ENCODE results near the gene NHLRC1.

DNA sequence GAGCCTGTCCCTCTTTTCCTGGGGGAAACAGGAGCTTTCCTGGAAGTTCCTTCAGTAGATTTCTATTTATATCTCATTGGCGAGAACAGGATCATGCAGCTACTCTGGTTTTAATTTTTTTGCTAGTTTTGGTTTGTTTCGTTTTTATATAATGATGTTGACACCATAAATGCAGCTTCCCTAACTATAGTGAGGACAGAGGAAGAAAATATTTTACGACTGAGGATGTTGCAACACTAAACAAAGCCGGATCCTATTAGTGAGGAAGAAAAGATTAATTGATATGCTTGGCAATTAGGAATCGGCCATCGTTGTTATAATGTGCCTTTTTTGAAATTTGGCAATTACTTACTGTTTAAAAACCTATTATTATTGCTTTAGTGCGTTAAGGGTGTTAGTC lies 49.4 kb upstream of the NHLRC1 start:
- TF ChIP-seq, protein P1, sequence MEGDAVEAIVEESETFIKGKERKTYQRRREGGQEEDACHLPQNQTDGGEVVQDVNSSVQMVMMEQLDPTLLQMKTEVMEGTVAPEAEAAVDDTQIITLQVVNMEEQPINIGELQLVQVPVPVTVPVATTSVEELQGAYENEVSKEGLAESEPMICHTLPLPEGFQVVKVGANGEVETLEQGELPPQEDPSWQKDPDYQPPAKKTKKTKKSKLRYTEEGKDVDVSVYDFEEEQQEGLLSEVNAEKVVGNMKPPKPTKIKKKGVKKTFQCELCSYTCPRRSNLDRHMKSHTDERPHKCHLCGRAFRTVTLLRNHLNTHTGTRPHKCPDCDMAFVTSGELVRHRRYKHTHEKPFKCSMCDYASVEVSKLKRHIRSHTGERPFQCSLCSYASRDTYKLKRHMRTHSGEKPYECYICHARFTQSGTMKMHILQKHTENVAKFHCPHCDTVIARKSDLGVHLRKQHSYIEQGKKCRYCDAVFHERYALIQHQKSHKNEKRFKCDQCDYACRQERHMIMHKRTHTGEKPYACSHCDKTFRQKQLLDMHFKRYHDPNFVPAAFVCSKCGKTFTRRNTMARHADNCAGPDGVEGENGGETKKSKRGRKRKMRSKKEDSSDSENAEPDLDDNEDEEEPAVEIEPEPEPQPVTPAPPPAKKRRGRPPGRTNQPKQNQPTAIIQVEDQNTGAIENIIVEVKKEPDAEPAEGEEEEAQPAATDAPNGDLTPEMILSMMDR (IDR thresholded peaks at IDR 0.05; ENCODE audit: insufficient read depth, low read length, poor library complexity, severe bottlenecking): no peak
- no peak for TF ChIP-seq EZH2phosphoT487 (conservative IDR thresholded peaks at IDR 0.05; ENCODE audit: low read length)
